ENCODE results near the gene LHFPL3.

Gene LHFPL3

DNA sequence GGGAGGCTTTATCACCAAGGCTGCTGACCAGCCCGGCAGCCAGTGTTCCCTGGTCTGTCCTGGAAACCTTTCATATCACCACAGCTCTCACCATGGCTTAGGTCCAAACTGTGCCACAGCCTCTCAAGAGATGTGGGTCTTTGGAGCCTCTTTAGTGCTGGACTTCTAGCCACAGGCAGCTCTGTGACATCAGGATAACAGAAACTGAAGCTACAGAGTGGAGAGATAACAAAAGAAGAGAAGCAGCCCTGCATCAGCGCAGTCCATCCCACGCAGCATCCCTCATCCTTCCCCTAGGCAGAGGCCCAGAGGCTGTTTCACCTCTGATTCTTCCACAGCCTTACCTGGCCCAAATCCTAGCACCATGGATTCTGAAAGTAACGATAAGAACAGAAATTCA, 497.7 kb downstream of the LHFPL3 start:
- TF ChIP-seq, protein P1, sequence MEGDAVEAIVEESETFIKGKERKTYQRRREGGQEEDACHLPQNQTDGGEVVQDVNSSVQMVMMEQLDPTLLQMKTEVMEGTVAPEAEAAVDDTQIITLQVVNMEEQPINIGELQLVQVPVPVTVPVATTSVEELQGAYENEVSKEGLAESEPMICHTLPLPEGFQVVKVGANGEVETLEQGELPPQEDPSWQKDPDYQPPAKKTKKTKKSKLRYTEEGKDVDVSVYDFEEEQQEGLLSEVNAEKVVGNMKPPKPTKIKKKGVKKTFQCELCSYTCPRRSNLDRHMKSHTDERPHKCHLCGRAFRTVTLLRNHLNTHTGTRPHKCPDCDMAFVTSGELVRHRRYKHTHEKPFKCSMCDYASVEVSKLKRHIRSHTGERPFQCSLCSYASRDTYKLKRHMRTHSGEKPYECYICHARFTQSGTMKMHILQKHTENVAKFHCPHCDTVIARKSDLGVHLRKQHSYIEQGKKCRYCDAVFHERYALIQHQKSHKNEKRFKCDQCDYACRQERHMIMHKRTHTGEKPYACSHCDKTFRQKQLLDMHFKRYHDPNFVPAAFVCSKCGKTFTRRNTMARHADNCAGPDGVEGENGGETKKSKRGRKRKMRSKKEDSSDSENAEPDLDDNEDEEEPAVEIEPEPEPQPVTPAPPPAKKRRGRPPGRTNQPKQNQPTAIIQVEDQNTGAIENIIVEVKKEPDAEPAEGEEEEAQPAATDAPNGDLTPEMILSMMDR (IDR thresholded peaks at IDR 0.05), result no peak
- Histone ChIP-seq H3K4me3 (no peak overlapping the region), H3K36me3 (no peaks in the 10 kb centered on the region), H3K9me3 (no peaks in the 10 kb centered on the region), H3K4me1 (no peaks in the 10 kb centered on the region), H3K27ac (no peak overlapping the region), H3K27me3 (no peaks in the 10 kb centered on the region)
- no peak for DNase-seq
- intact Hi-C loops (cut with DNase I; ENCODE audit: low total_unique reads), result no loop called here

DNA sequence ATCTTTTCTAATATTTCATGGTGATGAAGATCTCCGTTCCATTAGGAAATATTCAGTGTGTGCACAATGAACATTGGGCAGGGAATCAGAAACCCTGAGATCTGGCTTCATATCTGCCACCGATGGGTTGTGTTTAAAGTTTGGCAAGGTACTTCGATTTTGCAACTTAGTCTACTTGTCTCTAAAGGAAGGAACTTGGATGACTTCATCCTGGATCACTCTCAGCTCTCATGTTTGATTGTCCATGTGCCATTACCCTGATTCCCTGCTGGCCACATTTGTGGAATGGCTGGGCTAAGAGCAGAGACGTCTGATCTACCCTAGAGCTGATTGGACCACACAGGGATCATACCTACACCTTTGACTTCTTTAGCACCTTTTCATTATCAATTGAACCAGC, 508.6 kb downstream of the LHFPL3 start:
- Histone ChIP-seq H3K27me3 (peaks cover 0 to 10% of the 10 kb centered on the region in 2 donors), H3K27ac (no peak overlapping the region), H3K4me1 (no peaks in the 10 kb centered on the region), H3K36me3 (no peaks in the 10 kb centered on the region), H3K9me3 (no peaks in the 10 kb centered on the region), H3K4me3 (no peak overlapping the region)
- intact Hi-C loops (cut with DNase I; ENCODE audit: low total_unique reads), result no loop called here
- no peak for DNase-seq
- TF ChIP-seq, protein P1 (IDR thresholded peaks at IDR 0.05), result no peak

DNA sequence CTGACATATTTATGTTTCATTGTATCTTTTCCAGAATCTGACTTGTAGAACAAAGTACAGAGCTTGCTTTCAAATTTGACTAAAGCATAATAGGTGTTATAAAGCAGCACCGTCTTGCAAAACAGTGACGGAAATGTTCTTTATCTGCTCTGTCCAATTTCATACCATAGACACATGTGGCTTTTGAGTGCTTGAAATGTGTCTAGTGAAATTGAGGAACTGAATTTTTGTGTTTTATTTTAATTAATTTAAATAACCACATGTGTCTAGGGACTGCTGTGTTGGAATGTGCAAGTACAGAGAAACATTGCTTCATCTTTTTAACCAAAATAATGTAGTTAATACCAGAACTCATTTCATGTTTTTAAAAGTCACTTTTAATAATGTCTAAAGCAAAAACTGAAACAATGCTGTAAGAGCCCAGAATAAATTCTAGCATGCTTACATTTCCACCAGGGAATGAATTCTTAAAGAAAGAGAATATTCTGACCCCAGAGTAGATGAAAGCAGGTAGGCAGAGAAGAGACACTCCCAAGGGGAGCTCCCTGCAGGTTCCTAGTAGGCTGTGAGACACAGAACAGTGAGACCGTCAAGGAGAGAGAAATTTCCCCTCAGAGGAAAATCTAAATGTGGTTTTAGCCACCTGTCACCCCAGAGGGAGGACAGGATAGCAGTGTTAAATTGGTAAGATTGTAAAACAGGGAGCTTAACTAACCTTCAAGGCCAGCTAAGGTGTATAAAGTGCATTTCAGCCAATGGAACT, 510.3 kb downstream of the LHFPL3 start:
- intact Hi-C loops (cut with DNase I; ENCODE audit: low total_unique reads), result no loop called here
- H3K9me3 ChIP-seq, result no peaks in the 10 kb centered on the region
- no peaks in the 10 kb centered on the region for H3K4me1 ChIP-seq
- H3K36me3 ChIP-seq, result no peaks in the 10 kb centered on the region
- peaks cover 0 to 10% of the 10 kb centered on the region in 2 donors for H3K27me3 ChIP-seq
- no peak overlapping the region for H3K27ac ChIP-seq
- TF ChIP-seq, protein P1 (IDR thresholded peaks at IDR 0.05), result no peak
- no peak for DNase-seq
- no peak overlapping the region for H3K4me3 ChIP-seq

DNA sequence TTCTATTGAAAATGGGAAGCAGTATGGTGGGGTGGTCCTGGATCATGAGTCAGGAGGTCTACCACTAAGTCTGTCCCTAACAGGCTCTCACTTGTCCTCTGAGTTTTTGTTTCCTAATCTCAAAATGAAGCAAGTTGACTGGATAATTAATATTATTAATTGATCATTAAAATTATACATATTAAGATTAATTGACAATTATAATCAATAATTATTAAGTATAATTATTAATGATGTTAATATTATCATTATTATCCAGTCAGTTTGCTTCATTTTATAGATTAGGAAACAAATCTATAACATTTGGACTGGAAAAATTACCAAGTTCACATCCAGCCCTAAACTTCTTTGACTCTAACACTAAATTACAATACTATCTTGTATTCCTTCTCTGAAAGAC, 511.4 kb downstream of the LHFPL3 start:
- no peak for DNase-seq
- Histone ChIP-seq H3K27me3 (peaks cover 0 to 12% of the 10 kb centered on the region in 2 donors), H3K27ac (no peak overlapping the region), H3K4me1 (no peaks in the 10 kb centered on the region), H3K36me3 (no peaks in the 10 kb centered on the region), H3K4me3 (no peak overlapping the region), H3K9me3 (no peaks in the 10 kb centered on the region)
- intact Hi-C loops (cut with DNase I; ENCODE audit: low total_unique reads), result no loop called here
- TF ChIP-seq, protein P1 (IDR thresholded peaks at IDR 0.05), result no peak

DNA sequence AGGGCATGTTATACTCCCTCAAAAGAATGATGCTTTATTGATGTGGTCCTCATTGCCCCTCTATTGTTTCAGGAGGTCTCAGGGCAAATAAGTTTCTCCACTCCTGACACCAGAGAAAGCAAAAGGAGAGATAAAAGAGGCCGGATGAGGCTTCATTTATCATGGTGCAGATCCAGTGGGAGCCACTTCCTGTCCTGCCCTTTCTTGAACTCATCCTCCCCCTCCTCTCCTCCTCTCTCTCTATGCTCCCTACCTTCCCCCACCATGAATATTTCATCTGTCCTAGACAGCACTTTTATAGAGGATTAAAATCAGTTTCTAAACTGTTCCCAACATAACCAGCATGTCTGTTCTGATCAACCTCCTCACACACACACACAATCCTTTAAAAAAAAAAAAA, 513.4 kb downstream of the LHFPL3 start:
- DNase-seq, result no peak
- Histone ChIP-seq H3K27ac (no peak overlapping the region), H3K4me3 (no peak overlapping the region), H3K36me3 (no peaks in the 10 kb centered on the region), H3K4me1 (no peaks in the 10 kb centered on the region), H3K9me3 (no peaks in the 10 kb centered on the region), H3K27me3 (peaks cover 0 to 21% of the 10 kb centered on the region in 2 donors)
- intact Hi-C loops (cut with DNase I; ENCODE audit: low total_unique reads), result no loop called here
- TF ChIP-seq, protein P1 (IDR thresholded peaks at IDR 0.05), result no peak

Measured in tibial artery (tissue), 4 donors.